Lung (tissue), 12 donors: ENCODE data around the gene A3GALT2. TPM values are rescaled to one million over a fixed set of nuclear protein-coding genes. Genes with fewer than 3 reads are reported as not detected.

Experiments used
- ATAC-seq: fragments of 200-7000 bp; cut with Tn5 transposase; one replicate; pipeline ENCODE4 v1.9.1; 2020; ENCODE audit warnings: moderate number of reproducible peaks; ENCODE audit not compliant: insufficient read depth, low FRiP score
- DNase-seq, 3 donors: peaks; one replicate each; pipeline ENCODE4 v3.0.0-alpha.2; 2013 to 2017
- H3K27ac ChIP-seq, 2 donors: one replicate each; pipeline ENCODE4 v1.5.1; 2013; ENCODE audit warnings: mild to moderate bottlenecking in 2 of 2, moderate library complexity in 2 of 2, control low read depth in 1 of 2, inconsistent platforms in 1 of 2, low read depth in 1 of 2, low read length in 1 of 2
- H3K27me3 ChIP-seq, 3 donors: one replicate each; pipeline ENCODE4 v1.5.1; 2013; ENCODE audit warnings: low read length in 2 of 3; ENCODE audit not compliant: control insufficient read depth in 3 of 3, insufficient read depth in 3 of 3
- H3K36me3 ChIP-seq, 4 donors: one replicate each; pipeline ENCODE4 v1.5.1; 2013; ENCODE audit warnings: low read length in 4 of 4, mild to moderate bottlenecking in 1 of 4, moderate library complexity in 1 of 4; ENCODE audit not compliant: control insufficient read depth in 4 of 4, insufficient read depth in 4 of 4
- H3K4me1 ChIP-seq, 5 donors: one replicate each; pipeline ENCODE4 v1.5.1; 2013; ENCODE audit warnings: low read length in 5 of 5, mild to moderate bottlenecking in 2 of 5, moderate library complexity in 1 of 5; ENCODE audit not compliant: control insufficient read depth in 5 of 5, insufficient read depth in 5 of 5
- H3K4me3 ChIP-seq: one replicate; pipeline ENCODE4 v1.5.1; 2013; ENCODE audit warnings: mild to moderate bottlenecking, control low read depth, moderate library complexity
- H3K9ac ChIP-seq, 2 donors: one replicate each; pipeline ENCODE4 v1.5.1; 2013; ENCODE audit warnings: low read length in 2 of 2, control low read depth in 1 of 2; ENCODE audit not compliant: insufficient read depth in 1 of 2
- H3K9me3 ChIP-seq, 4 donors: one replicate each; pipeline ENCODE4 v1.5.1; 2013; ENCODE audit warnings: low read length in 3 of 4, mild to moderate bottlenecking in 1 of 4, moderate library complexity in 1 of 4; ENCODE audit not compliant: control insufficient read depth in 4 of 4, insufficient read depth in 3 of 4
- WGBS, 2 donors: extraction: QIAGEN DNeasy Blood & Tissue Kit; methylation state at CpG; one replicate each; pipeline ENCODE4 v1.1.7; 2013; 5-methylcytosine and 5-hydroxymethylcytosine counted together
- polyA plus RNA-seq, 2 donors: library from polyadenylated mRNA; stranded (reverse); fragments of 200-250 nt; gene quantifications; one replicate each; pipeline ENCODE4 v1.2.1, GENCODE V29; 2013
- total RNA-seq, 2 donors: library from RNA; depleted of rRNA in 1 of 2; stranded (reverse); fragments of >200 nt in 1 of 2; gene quantifications; one replicate each; pipeline ENCODE4 v1.2.1, GENCODE V29; 2014 to 2021
- TF ChIP-seq, protein P1 (sequence below): IDR thresholded peaks from 2 replicates; pipeline ENCODE4 v1.5.1; 2012; ENCODE audit warnings: mild to moderate bottlenecking; ENCODE audit errors: control extremely low read depth, extremely low read depth
- donor health status: control.
- donor health status: control.
- donor health status: Bipolar disorder and iron deficiency.
- donor health status: healthy.
- donor health status: DM: yes; HTN: yes; CAD: no.

Gene A3GALT2
- total and polyA plus RNA-seq, 4 donors = 0.07 to 0.28 TPM; not detected in 2

DNA sequence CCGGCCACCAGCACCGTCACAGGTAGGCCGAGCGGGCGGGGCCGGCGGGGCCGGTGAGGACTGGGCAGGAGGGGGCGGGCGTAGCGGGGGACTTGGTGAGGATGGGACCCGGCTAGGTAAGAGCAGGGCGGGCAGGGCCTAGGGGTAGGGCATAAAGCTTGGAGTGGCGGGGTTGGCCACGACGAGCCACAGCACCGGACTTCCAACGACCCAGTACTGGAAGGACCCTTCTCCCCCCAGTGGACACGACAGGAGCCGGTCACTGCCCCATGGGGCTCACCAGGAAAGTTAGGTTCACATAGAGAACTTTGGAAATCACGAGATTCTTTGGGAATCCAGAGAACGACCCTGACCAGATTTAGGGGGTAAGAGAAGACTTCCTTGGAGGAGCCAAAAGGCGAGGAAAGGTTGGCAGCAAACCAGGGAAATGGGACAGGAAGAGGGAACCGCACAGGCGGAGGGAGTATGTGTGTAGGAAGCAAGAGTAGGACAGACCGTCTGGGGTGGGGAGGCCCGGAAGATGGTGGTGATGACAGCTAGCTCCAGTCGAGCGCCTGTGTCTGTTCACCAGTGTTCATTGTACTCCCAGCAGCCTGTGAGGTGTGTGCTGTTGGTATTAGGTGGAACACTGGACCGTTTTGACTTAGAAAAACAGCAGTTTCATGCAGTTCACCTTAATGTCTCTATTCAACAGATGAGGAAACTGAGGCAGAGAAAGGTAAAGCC, 44.2 kb downstream of the A3GALT2 start:
- peaks cover 3 to 35% (median 26%) of the 10 kb centered on the region in 4 donors for H3K36me3 ChIP-seq
- ATAC-seq = no peak
- WGBS, 2 donors = 86 to 90% methylated on average over 30 of the region's 30 CpGs
- DNase-seq = no peak
- H3K27me3 ChIP-seq = no peaks in the 10 kb centered on the region
- no peak overlapping the region for H3K9ac ChIP-seq
- H3K4me3 ChIP-seq = no peak overlapping the region
- H3K27ac ChIP-seq = no peak overlapping the region
- TF ChIP-seq, protein P1, sequence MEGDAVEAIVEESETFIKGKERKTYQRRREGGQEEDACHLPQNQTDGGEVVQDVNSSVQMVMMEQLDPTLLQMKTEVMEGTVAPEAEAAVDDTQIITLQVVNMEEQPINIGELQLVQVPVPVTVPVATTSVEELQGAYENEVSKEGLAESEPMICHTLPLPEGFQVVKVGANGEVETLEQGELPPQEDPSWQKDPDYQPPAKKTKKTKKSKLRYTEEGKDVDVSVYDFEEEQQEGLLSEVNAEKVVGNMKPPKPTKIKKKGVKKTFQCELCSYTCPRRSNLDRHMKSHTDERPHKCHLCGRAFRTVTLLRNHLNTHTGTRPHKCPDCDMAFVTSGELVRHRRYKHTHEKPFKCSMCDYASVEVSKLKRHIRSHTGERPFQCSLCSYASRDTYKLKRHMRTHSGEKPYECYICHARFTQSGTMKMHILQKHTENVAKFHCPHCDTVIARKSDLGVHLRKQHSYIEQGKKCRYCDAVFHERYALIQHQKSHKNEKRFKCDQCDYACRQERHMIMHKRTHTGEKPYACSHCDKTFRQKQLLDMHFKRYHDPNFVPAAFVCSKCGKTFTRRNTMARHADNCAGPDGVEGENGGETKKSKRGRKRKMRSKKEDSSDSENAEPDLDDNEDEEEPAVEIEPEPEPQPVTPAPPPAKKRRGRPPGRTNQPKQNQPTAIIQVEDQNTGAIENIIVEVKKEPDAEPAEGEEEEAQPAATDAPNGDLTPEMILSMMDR = no peak
- peaks cover 0 to 2% (median 0%) of the 10 kb centered on the region in 5 donors for H3K4me1 ChIP-seq
- no peaks in the 10 kb centered on the region for H3K9me3 ChIP-seq

DNA sequence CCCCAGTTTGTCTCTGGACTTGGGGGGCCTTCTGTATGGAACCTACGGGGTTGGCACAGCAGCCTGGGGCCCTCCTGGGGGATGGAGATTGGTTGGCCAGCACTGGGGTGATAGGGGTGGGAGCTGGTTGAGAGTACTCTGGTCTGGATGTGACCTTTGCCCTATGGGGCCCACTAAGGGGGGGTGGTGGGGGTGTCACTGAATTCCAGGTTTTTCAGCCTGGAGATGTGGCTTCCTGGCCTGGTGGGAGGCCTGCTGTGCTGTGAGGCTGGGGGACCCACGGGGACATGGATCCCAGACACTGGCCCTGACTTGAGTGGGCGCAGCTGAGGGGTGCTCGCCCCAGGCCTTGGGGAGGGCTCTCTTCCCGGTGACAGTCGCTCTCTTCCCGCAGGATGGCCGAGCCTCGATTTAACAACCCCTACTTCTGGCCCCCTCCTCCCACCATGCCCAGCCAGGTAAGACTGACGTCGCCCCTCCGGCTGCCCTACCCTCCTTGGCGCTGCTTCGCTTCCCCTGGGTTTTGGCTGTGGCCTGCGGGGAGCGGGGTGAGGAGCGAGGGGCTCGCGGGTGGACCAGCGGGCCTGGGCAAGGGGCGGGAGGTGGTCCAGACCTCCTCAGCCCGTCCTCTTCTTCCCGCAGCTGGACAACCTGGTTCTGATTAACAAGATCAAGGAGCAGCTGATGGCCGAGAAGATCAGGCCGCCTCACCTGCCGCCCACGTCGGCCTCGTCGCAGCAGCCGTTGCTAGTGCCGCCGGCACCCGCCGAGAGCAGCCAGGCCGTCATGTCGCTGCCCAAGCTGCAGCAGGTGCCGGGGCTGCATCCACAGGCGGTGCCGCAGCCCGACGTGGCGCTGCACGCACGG, 45.0 kb downstream of the A3GALT2 start:
- H3K36me3 ChIP-seq = peaks cover 3 to 28% (median 25%) of the 10 kb centered on the region in 4 donors
- H3K9me3 ChIP-seq = no peaks in the 10 kb centered on the region
- TF ChIP-seq, protein P1 = no peak
- WGBS, 2 donors = 96 to 98% methylated on average over 45 of the region's 45 CpGs
- H3K27ac ChIP-seq = no peak overlapping the region
- H3K27me3 ChIP-seq = no peaks in the 10 kb centered on the region
- peaks cover 0 to 2% (median 0%) of the 10 kb centered on the region in 5 donors for H3K4me1 ChIP-seq
- no peak for ATAC-seq
- no peak overlapping the region for H3K9ac ChIP-seq
- H3K4me3 ChIP-seq = no peak overlapping the region
- no peak for DNase-seq

DNA sequence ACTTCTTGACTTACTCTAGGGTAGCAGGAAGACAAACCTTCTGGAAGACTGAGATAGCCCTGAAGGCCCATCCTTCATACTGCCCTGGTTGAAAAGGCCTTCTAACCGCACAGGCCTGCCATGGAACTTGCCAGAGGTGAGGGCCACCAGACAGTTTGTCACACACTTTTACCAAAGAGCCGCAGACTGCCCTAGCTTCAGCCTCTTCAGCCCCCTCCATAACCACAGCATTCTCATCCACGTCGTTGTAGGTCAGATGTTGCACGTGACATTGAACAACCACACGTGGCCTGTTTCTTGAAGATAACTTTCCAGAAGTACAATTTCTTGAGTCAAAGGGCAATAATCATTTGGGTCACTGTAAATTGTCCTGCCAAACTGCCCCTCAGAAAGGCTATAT, 45.7 kb downstream of the A3GALT2 start:
- H3K9me3 ChIP-seq = no peaks in the 10 kb centered on the region
- no peak for DNase-seq
- H3K27me3 ChIP-seq = no peaks in the 10 kb centered on the region
- TF ChIP-seq, protein P1 = no peak
- H3K36me3 ChIP-seq = peaks cover 3 to 33% (median 25%) of the 10 kb centered on the region in 4 donors
- no peak overlapping the region for H3K27ac ChIP-seq
- 81 to 85% methylated on average over 6 of the region's 6 CpGs for WGBS, 2 donors
- peaks cover 0 to 2% (median 0%) of the 10 kb centered on the region in 5 donors for H3K4me1 ChIP-seq
- no peak for ATAC-seq
- H3K4me3 ChIP-seq = no peak overlapping the region
- H3K9ac ChIP-seq = no peak overlapping the region
